Heart left ventricle (tissue), 13 donors: ENCODE results near the gene ANAPC1.
"Not testable (repeated sequence)": the region's sequence is repeated elsewhere in the genome, so short reads cannot be mapped to it uniquely, and the experiment has no call there.

ENCODE experiments used
- POLR2A ChIP-seq, 2 donors: fragments of 450-650 bp; IDR thresholded peaks; one replicate each; pipeline ENCODE4 v1.6.1; 2017; ENCODE audit warnings: antibody characterized with exemption in 2 of 2, mild to moderate bottlenecking in 2 of 2, moderate library complexity in 2 of 2
- TF ChIP-seq, protein P1 (sequence below), 12 donors: fragments of 200-600 bp; sonication (generic) in 4 of 12; IDR thresholded peaks; one replicate each; pipeline versions ENCODE4 v1.5.0 to v1.8.0; 2018 to 2022; ENCODE audit warnings: antibody characterized with exemption in 12 of 12, mild to moderate bottlenecking in 5 of 12
- donor health status: ischemic (EF 13 %, LVEDD 7.1; RV severe dilation, severe dysfunction).
- donor health status: DM: no; HTN: yes; CAD: no.
- donor health status: DM: no; HTN: no; CAD: no.
- donor health status: ischemic (EF 25% LVEDD 6.9; RV normal size, moderate dysfunction).
- donor health status: ischemic (EF 25% LVEDD 5.7; RV mildly dilated, moderate dysfunction).
- donor health status: ischemic (EF 35%, LVEDD 5.7; RV mildly dilated, moderate dysfunction).
- donor health status: nonischemic (EF 11% LVEDD 7.7; RV severe dilation, severe dysfunction).
- donor health status: DM: yes; HTN: yes; CAD: no.
- donor health status: PGD.
- donor health status: ischemic (EF 29% LVEDD 5.4; RV normal size, mild dysfunction).
- donor health status: nonischemic (EF 23%, LVEDD 6.1; RV moderate dilation, normal function).

DNA sequence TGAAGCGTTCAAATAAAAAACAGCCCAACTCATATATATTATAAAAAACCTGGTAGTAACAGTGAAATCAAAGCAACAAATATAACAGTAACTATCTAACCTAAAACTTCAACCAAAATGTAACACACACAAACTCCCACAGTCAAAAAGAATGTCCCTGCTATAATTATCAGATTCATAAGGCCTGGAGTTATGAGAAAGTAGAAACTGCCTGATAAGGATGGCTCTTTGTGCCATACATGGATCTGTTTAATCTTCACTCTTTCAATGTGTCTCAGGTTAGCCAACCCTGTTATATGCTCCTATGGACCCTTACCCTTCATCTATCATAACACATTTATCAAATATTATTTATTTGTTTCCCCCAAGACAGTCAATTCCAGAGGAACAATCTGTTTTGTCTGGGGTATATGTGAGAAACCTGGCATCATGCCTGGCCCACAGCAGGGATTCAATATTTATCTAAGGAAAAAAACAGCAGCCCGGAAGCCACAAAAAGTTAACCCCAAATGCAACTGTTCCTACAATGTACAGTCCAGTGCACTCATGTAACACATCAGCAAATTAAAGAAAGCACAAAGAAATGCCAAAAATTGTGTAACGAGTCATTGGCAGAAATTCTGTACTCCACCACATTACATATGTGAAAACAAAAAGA is 44.2 kb downstream of the ANAPC1 start:
- TF ChIP-seq, protein P1, sequence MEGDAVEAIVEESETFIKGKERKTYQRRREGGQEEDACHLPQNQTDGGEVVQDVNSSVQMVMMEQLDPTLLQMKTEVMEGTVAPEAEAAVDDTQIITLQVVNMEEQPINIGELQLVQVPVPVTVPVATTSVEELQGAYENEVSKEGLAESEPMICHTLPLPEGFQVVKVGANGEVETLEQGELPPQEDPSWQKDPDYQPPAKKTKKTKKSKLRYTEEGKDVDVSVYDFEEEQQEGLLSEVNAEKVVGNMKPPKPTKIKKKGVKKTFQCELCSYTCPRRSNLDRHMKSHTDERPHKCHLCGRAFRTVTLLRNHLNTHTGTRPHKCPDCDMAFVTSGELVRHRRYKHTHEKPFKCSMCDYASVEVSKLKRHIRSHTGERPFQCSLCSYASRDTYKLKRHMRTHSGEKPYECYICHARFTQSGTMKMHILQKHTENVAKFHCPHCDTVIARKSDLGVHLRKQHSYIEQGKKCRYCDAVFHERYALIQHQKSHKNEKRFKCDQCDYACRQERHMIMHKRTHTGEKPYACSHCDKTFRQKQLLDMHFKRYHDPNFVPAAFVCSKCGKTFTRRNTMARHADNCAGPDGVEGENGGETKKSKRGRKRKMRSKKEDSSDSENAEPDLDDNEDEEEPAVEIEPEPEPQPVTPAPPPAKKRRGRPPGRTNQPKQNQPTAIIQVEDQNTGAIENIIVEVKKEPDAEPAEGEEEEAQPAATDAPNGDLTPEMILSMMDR (IDR thresholded peaks at IDR 0.05) = not testable (repeated sequence)
- TF ChIP-seq POLR2A (IDR thresholded peaks at IDR 0.05) = not testable (repeated sequence)
